ENCODE data around the gene HERC4.

The HERC4 gene

DNA sequence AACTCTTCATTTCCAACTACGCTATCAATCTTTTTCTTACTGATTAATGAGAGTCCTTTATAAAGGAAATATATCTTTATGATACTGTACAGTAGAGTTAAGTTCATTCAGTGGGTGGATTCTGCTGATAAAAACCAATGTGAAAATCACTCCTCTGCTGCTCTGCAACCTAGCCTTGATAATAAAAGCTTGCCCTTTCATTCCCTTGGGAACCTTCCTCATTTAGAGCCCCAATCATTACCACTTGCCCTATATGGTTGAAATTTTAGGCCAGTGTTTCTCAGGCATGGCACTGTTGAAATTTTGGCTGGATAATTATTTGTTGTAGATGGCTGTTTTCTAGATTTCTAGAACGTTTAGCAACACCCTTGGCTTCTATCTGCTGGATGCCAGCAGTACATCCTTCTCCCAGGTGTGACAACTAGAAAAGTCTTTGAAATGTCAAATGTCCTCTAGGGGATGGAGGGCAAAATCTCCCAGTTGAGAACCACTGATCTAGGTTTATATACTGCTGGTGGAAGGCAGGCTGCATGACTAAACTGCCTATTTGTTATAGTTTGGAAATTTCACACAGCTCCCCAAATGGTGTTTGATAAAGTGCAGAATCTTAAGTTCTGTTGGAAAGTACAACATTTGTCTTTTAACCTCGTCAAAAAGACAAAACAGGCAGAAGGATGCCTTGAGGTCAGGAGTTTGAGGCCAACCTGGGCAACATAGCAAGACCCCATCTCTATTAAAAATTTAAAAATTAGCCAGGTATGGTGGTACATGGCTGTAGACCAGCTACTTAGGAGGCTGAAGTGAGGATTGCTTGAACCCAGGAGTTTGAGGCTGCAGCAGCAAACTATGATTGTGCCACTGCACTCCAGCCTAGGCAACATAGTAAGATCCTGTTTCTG, 199.5 kb downstream of the HERC4 start:
- DNase-seq (ENCODE audit: low read depth): no peak

Measured in iris pigment epithelial cell (primary cell).